SIG-M5 treated with dmso at 0.1 percent for 504 hours (cell line): Measurements from ENCODE around the gene CTNND2.

Experiments used
- DNase-seq: peaks from one replicate; lab custom pipeline; 2025; ENCODE audit not compliant: unreplicated experiment; lab: John Stamatoyannopoulos, UW

CTNND2 gene

DNA sequence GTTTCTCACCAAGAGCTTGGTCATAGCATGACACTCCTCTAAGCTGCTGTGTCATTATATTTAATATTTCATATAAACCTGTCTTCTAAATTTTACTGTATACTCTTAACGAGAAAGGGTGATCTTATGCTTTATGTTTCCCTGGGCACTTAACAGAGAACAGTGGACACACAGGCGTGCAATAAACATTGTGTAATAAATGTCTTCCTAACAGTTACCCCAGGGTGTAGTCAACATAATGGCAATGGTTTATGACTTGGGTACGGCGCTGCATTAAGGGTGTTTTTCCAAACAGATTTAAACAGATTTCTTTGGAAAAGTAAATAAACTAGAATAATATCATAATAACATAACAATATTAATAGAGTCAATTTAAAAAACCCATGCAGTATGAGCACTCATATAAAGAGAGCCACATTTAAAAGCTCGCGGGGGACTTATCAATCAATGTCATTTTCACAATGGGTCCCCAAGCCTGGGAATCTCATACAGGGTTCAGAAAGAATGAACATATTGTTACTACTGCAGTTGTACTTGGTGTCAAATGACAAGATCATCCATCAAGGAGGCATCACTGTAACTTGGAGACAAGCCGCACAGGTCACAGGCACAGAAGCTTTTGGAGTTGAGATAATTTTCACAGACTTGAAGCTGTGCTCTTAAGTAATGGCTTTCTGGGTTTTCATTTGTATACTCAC lies 376.4 kb downstream of the CTNND2 start:
- no peak for DNase-seq

DNA sequence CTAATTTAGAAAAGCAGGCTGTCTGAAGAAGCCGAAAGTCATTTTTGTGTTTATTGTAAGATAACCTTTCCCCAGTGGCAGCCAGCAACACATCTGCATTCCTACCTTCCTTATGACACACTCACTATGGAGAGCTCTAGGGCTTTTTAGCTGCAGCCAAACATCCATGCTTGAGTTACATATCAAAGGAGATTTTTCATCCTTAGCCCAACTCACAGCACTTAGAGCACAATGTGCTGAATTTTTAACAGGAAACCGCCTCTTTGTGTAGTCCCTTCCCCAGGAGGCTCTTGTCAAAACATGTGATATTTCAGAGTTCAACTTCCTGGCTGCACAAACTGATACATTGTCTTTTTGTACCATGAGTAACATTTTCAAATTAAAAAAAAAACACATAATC lies 379.2 kb downstream of the CTNND2 start:
- no peak for DNase-seq

DNA sequence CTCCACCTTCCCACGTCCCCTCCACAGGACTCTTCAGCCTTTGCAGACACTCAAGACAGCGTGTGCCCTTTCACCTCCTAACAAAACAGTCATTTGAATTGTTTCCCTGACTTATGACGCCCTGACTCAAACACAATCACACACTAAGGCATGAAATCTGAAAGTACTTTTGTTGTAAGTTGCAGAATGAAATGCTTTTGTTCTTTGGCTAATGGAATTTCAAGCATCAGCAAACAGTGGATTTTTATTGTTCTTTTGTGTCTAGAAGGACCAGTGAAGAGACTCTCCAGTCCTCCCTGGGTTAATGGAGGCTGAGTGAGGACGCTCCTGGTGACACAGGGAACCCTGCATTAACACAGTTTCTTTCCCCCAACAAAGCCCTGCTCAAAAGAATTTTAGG lies 380.1 kb downstream of the CTNND2 start:
- DNase-seq, result no peak

DNA sequence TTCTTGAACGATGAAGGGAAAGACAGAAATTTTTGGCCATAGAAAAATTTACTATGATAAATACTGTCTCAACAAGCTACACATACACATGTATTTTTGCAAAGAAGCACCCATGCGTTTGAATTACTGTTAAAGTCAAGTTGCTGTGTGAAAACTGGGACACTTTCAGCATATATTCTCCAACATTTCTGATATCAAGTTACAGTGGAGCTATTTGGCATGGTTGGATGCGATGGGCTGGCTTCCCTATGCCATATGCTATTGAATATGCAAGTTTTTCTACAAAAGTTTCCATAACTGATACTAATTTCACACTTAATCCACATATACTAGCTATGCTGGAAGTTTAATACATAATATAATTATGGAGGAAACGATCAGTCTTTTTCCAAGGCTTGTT lies 381.4 kb downstream of the CTNND2 start:
- no peak for DNase-seq

DNA sequence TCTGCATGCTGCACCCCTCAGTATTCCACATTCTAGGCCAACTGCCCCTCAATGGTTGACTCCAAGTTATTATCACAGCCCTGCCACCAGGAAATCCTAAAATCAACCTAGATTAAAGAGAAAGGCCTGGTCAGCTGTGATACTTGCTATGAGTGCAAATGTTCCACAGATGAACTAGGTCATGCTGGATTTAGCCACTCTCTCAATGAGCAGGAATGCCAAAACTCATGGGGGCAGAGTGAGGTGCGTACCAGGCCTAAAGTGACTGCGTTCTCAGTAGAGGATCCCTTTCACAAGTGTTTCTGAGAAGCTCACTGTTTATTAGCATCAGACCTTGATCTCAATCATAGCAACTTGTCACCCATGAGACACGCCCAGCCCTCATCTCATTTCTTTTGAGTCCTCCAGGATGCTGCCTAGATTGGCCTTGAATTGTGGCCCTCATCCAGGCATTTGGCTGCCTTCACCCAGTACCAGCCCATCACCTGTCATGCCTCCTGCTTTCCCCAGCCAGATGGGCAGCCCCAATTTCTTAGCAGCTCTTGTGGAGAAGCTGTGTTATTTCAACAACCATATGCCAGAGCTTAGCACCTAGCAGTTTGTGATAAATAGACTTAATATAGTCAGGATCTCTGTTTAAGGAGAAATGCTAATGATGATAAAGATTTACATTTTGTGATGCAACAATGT lies 383.9 kb downstream of the CTNND2 start:
- no peak for DNase-seq

DNA sequence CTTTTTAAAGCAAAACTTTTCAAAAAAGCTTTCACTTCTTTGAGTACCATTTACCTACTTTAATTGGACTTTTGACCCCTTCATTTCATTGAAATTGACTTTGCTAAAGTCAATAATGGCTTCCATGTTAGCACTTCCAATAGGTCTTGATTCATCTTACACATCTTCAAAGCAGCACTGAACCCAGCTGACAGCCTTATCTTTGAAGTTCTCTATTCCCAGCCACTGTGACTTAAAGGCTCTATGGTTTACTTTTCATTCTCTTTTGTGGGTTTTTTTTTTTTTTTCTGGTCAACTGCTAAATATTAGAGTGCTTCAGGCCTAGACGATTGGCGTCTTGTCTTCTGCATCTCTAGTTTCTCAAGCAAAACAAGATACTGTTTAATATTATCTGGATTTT lies 385.0 kb downstream of the CTNND2 start:
- DNase-seq, result no peak

DNA sequence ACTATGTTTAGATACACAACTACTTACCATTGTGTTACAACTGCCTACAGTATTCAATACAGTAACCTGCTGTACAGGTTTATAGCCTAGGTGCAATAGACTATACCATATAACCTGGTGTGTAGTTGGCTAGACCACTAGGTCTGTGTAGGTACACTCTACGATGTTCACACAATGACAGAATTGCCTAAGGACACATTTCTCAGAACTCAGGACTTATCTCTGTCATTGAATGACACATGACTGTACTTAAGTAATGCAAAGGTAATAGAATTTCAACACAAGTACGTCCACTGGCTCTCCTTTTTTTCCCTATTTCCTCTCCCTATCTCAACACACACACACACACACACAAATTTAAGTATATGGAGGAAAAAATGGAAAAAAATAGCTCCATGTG lies 385.6 kb downstream of the CTNND2 start:
- no peak for DNase-seq

DNA sequence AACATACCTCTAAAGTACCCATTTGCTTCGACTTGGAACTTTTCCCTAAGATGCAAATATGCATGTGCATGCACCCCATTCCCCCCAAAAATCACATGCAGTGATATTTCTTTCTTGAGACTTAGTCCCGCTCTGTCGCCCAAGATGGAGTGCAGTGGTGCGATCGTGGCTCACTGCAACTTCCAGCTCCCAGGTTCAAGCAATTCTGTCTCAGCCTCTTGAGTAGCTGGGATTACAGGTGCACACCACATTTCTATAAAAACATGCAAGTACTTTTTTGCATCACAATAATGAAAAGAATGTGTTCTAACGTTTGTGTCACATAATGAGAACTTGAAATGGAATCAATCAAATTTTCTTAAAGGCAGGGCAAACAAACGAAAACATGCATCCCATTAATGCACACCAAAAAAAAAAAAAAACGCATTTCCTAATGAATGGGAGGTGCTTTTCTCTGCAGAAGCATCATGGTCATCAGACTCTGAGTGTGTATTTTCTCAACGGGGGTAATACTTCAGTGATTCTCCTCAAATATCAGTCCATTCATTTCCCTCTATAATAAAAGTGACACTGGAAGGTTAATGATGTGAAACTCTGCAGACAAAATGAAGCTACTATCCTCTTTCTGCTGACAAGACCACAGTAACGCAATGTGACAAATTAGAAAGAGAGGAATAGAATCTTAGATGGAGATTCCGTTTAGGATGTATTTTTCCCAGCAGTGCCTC lies 389.4 kb downstream of the CTNND2 start:
- no peak for DNase-seq

DNA sequence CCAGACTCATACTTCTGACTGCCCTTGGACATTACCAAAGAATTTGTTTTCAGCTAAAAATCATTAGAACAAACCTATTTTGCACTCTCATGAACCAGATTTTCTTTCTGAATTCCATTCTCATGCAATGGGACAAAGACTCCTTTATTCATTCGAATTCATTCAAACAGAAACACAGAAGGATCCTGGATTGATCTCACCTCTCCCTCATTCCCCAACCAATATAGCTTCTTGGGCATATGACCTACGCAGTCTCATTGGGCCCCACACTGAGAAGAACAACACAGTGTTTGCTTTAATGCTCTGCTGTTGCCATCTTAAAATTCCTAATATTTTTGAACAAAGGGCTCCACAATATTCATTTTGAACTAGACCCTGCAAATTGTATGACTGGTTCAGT lies 392.4 kb downstream of the CTNND2 start:
- DNase-seq, result no peak

DNA sequence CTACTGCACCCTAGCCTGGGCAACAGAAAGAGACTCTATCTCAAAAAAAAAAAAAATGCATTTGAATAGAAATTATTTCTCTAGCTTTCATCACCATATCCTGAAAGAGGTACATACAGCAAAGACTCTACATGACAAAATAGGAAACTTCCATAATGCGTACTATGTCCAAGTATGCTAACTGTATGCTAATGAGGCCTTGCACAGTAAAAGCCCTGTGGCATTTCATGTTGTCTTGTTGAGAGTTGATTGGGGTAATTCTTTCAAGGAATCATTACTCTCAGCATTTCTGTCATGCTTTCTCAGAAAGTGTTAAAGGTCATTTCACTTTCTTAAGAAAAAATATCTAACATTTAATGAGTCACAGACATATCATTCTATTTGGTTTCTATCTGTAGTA lies 393.4 kb downstream of the CTNND2 start:
- DNase-seq, result no peak

DNA sequence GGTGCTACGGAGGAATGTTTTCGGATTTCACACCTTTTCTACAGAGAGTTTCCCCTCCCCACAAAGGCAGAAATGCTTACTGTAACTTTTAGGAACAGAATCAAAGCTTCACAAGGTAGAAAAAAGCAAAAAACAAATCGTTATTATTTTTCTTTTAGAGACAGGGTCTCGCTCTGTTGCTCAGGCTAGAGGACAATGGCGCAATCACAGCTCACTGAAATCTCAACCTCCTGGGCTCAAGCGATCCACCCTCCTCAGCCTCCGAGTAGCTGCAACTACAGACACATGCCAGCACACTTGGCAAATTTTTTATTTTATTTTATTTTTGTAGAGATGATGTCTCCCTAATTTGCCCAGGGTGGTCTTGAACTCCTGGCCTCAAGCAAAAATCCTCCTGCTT lies 394.5 kb downstream of the CTNND2 start:
- no peak for DNase-seq

DNA sequence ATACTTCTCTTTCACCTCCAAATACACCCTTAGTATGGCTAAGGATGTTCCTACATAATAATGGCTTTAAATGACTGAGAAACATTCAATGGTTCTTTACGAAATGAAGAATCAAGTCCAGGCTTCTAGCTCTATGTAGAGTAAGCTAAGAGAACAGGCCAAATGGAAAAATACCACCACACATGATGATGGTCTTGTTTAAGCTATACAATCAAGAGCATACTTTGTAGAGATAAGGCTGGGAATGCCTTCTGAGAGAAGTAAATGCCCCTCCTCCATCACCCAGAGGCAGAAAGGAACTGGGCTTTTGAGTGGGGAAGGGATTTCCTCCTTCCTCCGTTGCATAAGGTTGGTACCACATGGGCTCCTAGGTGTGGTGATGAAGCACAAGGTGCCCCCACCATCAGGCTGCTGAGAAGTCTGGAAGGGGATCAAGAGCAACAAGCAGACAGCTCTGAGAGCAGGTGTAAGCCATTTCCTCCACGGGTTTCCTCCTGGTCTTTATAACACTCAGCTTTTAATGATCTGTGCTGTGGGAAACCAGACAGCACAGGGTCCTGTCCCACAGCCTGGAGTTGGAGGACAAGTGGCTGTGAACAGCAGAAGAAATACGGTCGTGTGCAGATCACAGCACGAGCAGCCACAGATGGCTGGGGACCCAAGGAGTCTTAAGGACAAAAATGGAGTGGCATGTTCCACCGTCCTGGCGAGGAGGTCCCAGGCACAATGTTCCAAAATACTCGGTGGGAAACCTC lies 396.9 kb downstream of the CTNND2 start:
- no peak for DNase-seq

DNA sequence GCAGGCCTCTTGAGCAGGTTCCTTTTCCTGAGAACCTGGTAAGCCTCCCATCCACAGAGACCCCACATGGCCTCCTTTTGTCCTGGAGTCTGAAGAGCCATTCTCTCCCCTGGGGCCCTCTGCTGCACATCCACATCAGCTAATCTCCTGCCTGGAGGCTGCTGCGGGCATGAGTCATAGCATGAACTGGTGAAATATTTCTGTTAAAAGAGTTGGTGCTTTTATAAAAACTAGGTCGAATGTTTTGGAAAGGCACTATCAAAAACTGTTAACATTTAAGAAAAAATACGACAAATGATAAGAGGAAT lies 399.4 kb downstream of the CTNND2 start:
- DNase-seq, result no peak

DNA sequence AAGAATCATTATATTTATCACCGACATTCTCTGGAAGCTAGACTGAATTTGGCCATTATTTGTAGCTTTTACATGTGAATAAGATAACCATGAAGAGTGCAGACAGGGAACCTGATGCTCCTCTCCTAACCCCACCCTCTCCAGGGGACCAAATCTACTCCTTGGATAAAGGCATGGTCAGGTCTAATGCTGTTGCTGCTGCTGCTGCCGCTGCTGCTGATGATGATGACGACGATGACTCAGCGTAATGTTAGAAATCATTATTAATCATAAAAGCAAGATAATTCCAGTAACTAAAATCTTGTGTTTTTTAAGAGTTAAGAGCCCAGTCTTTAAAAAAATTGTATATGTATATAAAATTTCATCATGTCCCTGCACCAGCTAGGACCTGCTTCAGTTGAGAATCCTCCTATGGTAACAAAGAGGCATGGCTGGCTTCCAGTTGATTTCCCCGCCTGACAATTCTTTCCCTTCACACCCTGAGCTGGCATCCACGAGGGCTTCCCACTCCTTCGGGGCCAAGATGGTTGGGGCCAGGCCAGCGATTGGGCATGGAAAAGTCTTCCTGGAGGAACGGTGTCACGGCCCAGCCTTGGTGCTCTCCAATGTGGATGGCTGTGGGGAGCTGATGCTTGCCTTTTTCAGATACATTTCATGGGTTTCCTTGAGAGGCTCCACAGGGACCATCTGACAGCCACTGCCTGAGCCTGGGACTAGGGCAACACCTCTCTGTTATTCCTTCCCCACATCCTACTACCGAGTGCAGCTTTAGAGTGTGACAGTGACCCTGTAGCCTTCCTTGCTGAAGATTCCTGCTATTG lies 400.0 kb downstream of the CTNND2 start:
- DNase-seq, result no peak

DNA sequence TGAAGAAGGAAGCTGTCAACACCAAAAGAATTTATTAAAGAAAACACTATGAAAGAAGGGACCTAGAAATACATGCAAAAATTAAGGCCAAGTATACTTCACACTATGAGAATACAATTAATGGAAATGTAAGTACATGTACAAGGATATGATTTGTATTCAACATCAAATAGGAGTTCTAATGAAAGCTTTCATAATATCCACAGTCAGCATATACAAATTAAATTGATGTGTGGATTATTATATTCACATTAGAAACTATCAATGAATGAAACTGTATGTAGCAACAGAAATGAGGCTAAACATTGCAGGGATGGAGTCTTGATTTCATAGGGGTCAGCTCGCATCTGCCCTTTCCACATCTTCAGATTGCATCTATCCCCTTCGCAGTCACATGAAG lies 401.5 kb downstream of the CTNND2 start:
- no peak for DNase-seq

DNA sequence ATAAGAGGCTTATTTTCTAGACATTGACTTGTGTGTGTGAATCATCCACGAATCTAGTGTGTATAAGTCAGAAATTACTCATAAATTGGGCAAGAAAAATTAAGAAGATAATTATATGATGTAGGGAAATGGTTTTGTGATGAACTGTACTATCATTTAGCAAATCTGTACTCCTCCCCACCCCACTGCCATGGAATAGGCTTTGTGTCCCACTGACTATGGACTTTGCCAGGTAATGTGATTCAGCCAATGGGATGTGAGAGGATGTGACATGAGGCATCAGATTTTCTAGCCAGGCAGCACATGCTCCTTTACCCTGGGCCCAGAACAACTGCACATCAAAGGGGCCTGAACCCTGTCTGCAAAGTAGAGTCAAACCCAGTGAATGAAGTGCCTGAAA lies 406.6 kb downstream of the CTNND2 start:
- no peak for DNase-seq

DNA sequence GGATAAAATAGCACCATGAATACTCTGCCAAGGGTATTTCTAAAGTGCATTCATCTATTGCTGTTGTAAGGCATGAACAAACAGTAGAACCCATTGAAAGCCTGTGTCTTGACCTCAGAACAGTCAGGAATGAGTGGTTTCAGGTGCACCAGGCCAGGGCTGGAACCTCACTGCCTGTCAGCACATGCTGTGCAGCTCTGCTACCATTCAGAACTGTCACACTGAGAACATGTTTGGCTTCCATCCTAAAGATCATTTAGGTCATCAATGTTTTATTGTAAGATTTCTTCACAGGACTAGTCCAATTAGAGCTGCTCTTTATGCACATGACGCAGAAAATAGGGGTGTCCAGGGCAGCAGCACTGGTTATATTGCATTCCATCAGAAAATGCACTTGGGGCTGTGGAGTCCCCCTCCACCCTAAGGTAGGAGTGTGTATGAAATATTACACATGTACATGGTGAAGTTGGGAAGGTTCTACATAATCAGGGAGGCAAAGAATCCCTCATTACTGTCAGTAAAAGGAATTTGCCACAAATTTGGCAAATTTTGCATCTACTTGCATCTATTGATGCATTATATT lies 408.0 kb downstream of the CTNND2 start:
- DNase-seq, result no peak

DNA sequence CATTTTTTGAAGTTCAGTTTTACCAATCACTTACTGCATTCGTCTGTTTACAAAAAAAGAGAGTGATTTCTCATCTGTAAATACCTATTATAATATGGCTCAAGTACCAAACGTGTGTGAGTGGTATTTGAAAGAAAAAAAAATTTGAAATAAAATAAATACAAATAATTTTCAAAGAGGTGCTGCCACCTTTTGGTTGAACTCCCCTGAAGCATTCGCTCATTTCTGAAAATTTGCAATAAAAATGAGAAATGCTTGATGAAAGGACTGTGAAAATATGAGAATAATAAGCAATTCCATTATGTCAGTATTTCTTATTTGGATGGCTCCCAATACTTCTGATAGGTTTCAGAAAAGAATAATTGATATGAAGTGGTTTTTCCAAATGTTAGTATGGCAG lies 409.9 kb downstream of the CTNND2 start:
- DNase-seq, result no peak

DNA sequence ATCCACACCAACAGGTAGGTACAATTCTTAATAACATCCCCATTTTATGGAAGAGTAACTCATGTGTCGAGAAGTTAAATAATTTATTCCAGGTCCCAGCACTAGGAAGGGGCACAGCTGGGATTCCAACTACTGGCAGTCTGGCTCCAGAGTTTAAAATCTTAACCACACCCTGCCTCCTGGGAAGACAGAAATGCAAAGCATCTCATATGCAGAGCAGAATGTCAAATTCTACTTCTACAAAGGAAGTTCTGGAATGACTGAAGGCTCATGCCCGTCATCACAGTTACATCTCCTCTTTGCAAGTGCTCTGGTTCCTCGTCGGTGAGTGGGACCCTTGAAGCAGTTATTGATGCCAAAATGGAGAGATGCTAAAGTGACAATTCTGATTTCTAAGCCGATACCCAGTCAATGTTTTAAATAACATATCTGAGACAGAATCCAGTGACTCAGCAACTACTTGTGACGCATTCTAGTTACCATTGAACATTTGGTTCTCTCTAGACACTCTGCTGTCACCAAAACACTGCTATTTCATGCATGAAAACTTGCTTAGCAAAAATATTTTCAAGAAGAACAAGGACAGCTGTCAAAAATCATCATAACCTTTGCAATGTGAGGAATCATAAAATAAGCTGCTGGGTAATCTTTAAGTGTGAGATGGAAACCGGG lies 412.7 kb downstream of the CTNND2 start:
- DNase-seq, result no peak

DNA sequence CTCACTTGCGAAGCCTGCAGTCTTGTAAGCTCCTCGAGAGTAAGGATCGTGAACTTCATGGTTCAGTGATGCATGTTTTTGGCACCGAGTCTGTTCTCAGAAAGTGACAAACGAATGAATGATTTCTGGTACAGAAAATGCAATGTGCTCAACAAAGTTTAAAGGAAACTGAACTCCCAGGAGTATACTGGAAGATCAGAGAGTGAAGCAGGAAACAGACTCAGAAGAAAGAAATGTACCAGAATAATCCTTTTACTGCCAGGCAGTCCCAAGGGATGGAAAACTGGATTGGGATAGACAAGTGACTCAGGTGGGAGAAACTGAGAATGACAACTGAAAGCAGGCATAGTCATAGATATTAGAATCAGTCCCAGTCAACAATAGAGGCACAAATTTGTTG lies 420.6 kb downstream of the CTNND2 start:
- no peak for DNase-seq
